T-helper 2 cell (primary cell): Measurements from ENCODE around the gene SLC26A8.
"Not testable (repeated sequence)": the region's sequence is repeated elsewhere in the genome, so short reads cannot be mapped to it uniquely, and the experiment has no call there.

Experiments
- DNase-seq, 5 experiments: peaks; one replicate each; pipeline versions ENCODE4 v3.0.0 to v3.0.0-alpha.2; 2012 to 2022

SLC26A8 gene

DNA sequence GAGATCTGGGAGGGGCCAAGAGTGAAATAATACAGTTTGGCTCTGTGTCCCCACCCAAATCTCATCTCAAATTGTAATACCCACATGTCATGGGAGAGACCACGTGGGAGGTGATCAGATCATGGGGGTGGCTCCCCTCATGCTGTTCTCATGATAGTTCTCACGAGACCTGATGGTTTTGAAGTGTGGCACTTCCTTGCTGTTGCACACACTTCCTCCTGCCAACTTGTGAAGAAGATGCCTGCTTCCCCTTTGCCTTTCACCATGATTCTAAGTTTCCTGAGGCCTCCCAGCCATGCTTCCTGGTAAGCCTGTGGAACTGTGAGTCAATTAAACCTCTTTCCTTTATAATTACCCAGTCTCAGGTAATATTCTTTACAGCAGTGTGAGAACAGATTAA is 114.9 kb downstream of the SLC26A8 start:
- DNase-seq: not testable (repeated sequence)

DNA sequence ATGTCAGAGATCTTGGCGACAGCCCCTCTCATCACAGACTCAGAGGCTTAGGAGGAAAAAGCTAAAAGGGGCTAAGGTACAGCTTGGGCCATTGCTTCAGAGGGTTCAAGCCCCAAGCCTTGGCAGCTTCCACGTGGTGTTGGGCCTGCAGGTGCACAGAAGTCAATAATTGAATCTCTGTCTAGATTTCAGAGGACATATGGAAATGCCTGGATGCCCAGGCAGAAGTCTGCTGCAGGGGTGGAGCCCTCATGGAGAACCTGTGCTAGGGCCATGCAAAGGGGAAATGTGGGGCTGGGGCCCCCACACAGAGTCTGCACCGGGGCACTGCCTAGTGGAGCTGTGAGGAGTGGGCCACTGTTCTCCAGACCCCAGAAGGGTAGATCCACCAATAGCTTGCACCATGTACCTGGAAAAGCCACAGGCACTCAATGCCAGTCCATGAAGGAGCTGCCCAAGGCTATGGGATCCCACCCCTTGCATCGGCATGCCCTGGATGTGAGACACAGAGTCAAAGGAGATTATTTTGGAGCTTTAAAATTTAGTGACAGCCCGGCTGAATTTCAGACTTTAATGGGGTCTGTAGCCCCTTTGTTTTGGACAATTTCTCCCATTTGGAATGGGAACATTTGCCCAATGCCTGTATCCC is 115.6 kb downstream of the SLC26A8 start:
- DNase-seq: peak in 1 of 5 experiments; percentile 12

DNA sequence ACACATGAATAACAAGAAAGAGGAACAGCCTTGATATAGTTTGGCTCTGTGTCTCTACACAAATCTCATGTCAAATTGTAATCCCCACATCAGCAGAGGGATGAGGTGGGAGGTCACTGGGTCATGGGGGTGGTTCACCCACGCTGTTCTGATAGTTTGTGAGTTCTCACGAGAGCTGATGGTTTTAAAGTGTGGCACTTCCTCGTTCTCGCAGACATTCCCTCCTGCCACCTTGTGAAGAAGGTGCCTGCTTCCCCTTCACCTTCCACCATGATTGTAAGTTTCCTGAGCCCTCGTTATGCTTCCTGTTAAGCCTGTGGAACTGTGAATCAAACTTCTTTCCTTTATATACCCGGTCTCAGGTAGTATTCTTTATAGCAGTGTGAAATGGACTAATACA is 116.7 kb downstream of the SLC26A8 start:
- no peak for DNase-seq

DNA sequence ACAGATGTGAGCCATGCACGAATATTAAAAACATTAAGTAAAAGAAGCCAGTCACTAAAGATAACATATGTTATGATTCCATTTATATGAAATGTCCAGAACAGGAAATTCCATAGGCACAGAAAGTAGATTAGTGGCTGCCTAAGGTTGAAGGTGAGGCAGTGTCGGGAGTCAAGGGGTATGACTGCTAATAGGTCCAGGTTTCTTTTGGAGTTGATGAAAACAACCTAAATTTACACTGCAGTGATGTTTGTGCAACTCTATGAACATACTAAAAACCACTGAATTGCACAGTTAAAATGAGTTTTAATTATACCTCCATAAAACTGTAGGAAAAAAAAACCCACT is 118.0 kb downstream of the SLC26A8 start:
- DNase-seq: no peak

DNA sequence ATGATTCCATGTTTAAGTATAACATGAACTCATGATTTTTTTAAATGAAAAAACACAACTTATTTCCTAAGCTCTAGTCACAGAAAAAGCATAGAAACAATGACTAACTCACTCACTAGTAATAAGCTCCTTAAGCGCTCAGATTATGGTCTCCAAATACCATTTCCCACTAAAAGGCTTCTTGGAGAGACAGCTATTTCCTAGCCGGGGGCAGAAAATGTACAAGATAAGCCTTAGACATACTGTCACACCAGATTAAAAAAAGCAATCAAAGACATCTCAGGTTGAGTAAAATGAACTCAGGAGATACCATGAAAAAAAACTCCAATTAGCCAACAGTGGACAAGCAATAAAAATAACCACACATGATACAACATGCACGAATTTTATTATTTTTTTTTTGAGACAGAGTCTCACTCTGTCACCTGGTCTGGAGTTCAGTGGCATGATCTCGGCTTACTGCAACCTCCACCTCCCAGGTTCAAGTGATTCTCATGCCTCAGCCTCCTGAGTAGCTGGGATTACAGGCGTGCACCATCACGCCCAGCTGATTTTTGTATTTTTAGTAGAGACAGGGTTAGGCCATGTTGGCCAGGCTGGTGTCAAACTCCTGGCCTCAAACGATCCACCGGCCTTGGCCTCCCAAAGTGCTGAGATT is 118.5 kb downstream of the SLC26A8 start:
- DNase-seq: no peak

DNA sequence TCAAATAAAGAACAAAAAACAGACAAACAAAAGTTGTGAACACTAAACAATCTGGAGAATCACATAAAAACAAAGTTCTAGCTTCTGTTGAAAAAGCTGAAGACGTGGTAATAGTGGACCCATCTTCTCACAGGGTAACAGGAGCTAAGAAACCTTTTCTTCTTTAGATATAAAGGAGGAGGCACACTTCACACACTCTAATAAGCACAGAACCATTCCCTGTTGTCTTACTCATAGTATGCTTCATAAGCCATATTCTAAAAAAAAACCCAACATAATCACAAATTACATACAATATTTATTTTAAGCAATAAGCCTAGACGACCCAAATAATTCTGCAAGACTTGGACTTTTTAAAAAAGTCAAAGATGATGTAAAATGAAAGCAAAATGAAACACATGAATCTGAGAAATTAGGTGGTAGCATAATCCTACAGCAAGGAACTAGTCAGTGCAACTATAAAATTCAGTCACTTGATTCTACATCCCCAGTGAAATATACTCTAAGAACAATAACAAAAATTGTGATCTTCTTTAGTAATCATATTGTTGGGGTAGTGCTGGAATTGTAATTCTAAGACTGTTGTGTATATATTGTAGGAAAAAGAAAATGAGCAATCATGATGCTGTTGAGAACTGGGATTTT is 119.2 kb downstream of the SLC26A8 start:
- no peak for DNase-seq

DNA sequence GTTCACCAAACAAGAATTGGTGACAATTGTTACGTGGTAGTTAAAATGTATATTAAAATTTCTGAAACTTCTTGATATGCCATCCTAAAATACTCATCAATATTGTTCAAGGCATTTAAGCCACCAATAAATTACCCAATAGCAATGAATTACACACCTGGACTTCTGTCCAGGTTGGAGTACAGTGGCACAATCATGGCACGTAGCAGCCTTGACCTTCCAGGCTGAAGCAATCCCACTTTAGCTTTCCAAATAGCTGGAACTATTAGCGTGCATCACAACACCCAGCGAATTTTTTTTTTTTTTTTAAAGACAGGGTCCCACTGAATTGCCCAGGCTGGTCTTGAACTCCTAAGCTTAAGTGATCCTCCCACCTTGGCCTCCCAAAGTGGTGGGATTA is 120.8 kb downstream of the SLC26A8 start:
- no peak for DNase-seq

DNA sequence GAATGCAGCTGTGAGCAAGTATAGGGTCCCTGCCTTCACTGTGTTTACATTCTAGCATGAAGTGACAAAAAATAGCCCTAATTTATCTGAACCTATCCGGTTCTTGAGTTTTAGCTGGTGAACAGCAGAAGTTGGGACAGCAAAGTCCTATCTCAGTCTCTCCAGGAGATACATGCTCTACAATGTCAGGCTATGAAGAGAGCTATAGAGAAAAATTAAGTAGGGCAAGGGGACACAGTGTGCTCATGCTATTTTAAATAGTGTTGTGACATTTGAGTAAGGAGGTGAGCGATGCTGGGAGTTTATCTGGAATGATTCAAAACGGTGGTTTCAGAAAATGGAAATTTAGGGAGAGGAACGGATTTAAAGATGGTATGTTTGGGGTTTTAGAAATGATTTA is 124.0 kb downstream of the SLC26A8 start:
- DNase-seq: no peak

DNA sequence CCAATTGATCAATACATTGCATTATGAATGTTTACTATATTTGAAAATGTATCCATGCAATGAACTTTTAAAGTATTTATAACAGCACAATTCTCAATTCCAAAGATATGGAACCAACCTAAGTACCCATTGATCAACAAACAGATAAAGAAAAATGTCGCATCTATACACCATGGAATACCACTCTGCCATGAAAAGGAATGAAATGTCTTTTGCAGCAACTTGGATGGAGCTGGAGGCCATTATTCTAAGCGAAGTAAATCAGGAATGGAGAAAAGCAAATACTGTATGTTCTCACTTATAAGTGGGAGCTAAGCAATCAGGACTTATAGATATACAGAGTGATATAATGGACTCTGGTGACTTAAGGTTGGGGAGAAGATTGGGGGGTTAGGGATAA is 126.4 kb downstream of the SLC26A8 start:
- DNase-seq: no peak

DNA sequence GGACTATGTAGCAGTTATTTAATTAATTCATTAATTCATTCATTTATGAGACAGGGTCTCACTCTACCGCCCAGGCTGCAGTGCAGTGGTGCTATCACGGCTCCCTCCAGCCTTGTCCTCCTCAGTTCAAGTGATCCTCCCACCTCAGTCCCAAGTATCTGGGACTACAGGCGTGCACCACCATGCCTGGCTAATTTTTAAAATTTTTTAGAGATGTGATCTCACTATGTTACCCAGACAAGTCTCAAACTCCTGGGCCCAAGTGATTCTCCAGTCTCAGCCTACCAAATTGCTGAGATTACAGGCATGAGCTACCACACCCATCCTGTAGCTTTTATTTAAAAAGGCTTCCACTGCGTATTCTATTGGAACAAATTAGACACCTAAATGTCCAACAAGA is 127.0 kb downstream of the SLC26A8 start:
- no peak for DNase-seq

DNA sequence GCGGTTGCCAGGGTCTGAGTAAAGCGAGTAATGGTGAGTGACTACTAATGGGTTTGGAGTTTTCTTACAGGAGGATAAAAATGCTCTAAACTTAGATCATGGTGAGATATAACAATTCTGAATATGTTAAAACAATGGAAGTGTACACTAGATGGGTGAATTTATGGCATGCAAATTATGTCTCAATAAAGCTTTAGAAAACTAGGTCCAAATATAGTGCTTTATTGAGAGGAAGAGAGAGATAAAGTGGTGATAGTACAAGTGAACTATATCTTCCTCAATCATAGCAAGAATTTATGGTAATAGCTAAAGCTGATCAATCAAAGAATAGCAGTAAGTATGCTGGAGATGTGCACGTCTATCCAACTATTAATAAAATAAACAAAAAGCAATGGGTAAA is 127.4 kb downstream of the SLC26A8 start:
- no peak for DNase-seq

DNA sequence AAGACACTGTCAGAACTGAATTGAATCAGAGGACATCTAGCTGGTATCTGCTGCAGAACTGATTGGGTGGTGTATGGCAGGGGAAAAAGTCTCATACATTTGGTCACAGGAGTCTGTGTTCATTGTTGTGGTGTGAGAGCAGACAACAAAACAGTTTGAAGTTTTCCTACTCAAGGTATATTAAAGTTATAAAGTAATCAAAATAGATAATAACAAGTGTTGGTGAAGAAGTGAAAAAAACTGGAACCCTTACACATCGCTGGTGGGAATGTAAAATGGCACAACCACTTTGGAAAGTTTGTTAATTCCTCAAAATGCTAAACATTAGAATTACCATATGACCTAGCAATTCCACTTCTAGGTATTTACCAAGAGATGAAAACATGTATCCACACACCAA is 128.2 kb downstream of the SLC26A8 start:
- DNase-seq: no peak

DNA sequence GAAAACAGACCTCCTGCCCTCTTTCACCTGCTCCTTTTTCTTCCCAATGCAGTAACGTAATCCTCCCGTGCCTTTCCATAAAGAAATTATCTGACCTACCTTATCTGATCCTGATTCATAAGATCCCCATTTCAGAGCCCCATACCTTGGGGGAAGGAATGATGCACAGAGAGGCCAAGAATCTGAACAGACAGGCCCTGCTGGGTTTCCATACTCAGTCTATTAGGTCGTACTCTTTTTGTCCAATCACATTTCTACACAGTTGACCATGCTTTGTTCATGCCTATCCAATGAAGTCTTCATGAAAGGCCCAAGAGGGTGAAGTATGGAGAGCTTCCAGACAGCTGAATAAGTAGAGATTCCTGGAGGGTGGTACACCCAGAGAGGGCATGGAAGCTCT is 128.9 kb downstream of the SLC26A8 start:
- DNase-seq: no peak

DNA sequence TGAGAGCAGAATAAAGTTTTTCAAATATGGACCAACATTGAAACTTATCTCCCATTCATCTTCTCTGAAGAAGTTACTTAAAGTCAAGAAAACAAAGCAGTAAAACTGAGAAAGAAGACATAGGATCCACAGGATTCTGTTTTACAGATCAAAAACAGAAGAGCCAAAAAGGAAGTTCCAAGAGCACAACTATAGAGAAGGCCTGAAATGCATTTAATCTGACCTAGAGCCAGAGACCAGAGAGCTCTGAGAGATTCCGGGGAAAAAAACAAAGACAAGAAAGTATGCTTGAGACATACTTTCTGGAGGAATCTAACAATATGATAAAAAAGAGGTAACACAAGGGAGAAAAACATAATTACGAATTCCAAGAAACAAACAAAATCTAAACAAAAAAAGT is 129.7 kb downstream of the SLC26A8 start:
- no peak for DNase-seq
